HEK293 (cell line): ENCODE measurements around the gene LEMD1.
A peak's percentile ranks its signal among the peaks of the same experiment; 100 is the strongest.

ENCODE experiments used
- HOXD13 ChIP-seq: sonication (generic); formaldehyde crosslinking; IDR thresholded peaks from 2 replicates; pipeline ENCODE4 v1.8.0; 2022; ENCODE audit warnings: missing genetic modification reagents, borderline replicate concordance
- KLF10 ChIP-seq: fragments of 450-650 bp; IDR thresholded peaks from 2 replicates; pipeline ENCODE4 v1.5.1; 2018; ENCODE audit warnings: missing biosample characterization, mild to moderate bottlenecking, missing genetic modification characterization
- MYNN ChIP-seq: fragments of 450-650 bp; formaldehyde crosslinking; IDR thresholded peaks from 2 replicates; pipeline ENCODE4 v1.5.1; 2016; ENCODE audit warnings: missing biosample characterization, missing genetic modification characterization, borderline replicate concordance
- OSR2 ChIP-seq: fragments of 450-650 bp; formaldehyde crosslinking; IDR thresholded peaks from 2 replicates; pipeline ENCODE4 v1.5.1; 2016; ENCODE audit warnings: missing biosample characterization, missing genetic modification characterization
- PRDM1 ChIP-seq: fragments of 450-650 bp; formaldehyde crosslinking; IDR thresholded peaks from 2 replicates; pipeline ENCODE4; 2016; ENCODE audit warnings: missing biosample characterization, missing genetic modification characterization
- PRDM6 ChIP-seq: fragments of 450-650 bp; formaldehyde crosslinking; IDR thresholded peaks from 2 replicates; pipeline ENCODE4 v1.5.1; 2017; ENCODE audit warnings: missing biosample characterization, missing genetic modification characterization
- SETDB1 ChIP-seq: IDR thresholded peaks from one replicate; pipeline ENCODE4 v1.6.1; 2017; ENCODE audit warnings: mild to moderate bottlenecking, low read length, moderate library complexity, mixed read lengths; ENCODE audit not compliant: insufficient read length
- TRIM28 ChIP-seq: IDR thresholded peaks from 2 replicates; pipeline ENCODE4 v1.6.1; 2011; ENCODE audit warnings: low read length, control low read depth, borderline replicate concordance
- ZBTB1 ChIP-seq: fragments of 450-650 bp; formaldehyde crosslinking; IDR thresholded peaks from 2 replicates; pipeline ENCODE4 v1.5.1; 2016; ENCODE audit warnings: missing biosample characterization, missing genetic modification characterization
- ZBTB21 ChIP-seq: fragments of 450-650 bp; formaldehyde crosslinking; IDR thresholded peaks from 2 replicates; pipeline ENCODE4 v1.5.1; 2017; ENCODE audit warnings: missing biosample characterization, missing genetic modification characterization
- ZBTB8A ChIP-seq: fragments of 450-650 bp; formaldehyde crosslinking; IDR thresholded peaks from 2 replicates; pipeline ENCODE4 v1.5.1; 2016; ENCODE audit warnings: missing biosample characterization, missing genetic modification characterization
- ZFP3 ChIP-seq: fragments of 450-650 bp; formaldehyde crosslinking; IDR thresholded peaks from 2 replicates; pipeline ENCODE4 v1.5.1; 2016; ENCODE audit warnings: low read depth, missing biosample characterization, missing genetic modification characterization
- ZNF155 ChIP-seq: fragments of 450-650 bp; formaldehyde crosslinking; IDR thresholded peaks from 2 replicates; pipeline ENCODE4 v1.5.1; 2016; ENCODE audit warnings: missing biosample characterization, missing genetic modification characterization
- ZNF211 ChIP-seq: fragments of 450-650 bp; formaldehyde crosslinking; IDR thresholded peaks from 2 replicates; pipeline ENCODE4 v1.5.1; 2016; ENCODE audit warnings: low read depth, missing biosample characterization, missing genetic modification characterization
- ZNF248 ChIP-seq: fragments of 450-650 bp; formaldehyde crosslinking; IDR thresholded peaks from 2 replicates; pipeline ENCODE4 v1.5.1; 2017; ENCODE audit warnings: missing biosample characterization, missing genetic modification characterization
- ZNF280C ChIP-seq: fragments of 450-650 bp; formaldehyde crosslinking; IDR thresholded peaks from 2 replicates; pipeline ENCODE4 v1.5.1; 2016; ENCODE audit warnings: missing biosample characterization, missing genetic modification characterization
- ZNF416 ChIP-seq: fragments of 450-650 bp; formaldehyde crosslinking; IDR thresholded peaks from 2 replicates; pipeline ENCODE4 v1.5.1; 2016; ENCODE audit warnings: missing biosample characterization, missing genetic modification characterization
- ZNF426 ChIP-seq: fragments of 450-650 bp; formaldehyde crosslinking; IDR thresholded peaks from 2 replicates; pipeline ENCODE4 v1.5.1; 2017; ENCODE audit warnings: missing biosample characterization, missing genetic modification characterization, mild to moderate bottlenecking, inconsistent platforms, moderate library complexity
- ZNF488 ChIP-seq: fragments of 450-650 bp; formaldehyde crosslinking; IDR thresholded peaks from 2 replicates; pipeline ENCODE4 v1.5.1; 2016; ENCODE audit warnings: missing biosample characterization, missing genetic modification characterization
- ZNF514 ChIP-seq: fragments of 450-650 bp; formaldehyde crosslinking; IDR thresholded peaks from 2 replicates; pipeline ENCODE4 v1.5.1; 2016; ENCODE audit warnings: missing biosample characterization, missing genetic modification characterization
- ZNF561 ChIP-seq: fragments of 450-650 bp; IDR thresholded peaks from 2 replicates; pipeline ENCODE4 v1.5.1; 2018; ENCODE audit warnings: missing biosample characterization, missing genetic modification characterization, borderline replicate concordance
- ZNF600 ChIP-seq: fragments of 450-650 bp; formaldehyde crosslinking; IDR thresholded peaks from 2 replicates; pipeline ENCODE4 v1.5.1; 2016; ENCODE audit warnings: missing biosample characterization, missing genetic modification characterization
- ZNF629 ChIP-seq: fragments of 450-650 bp; formaldehyde crosslinking; IDR thresholded peaks from 2 replicates; pipeline ENCODE4 v1.5.1; 2017; ENCODE audit warnings: missing biosample characterization, missing genetic modification characterization
- ZNF677 ChIP-seq: fragments of 450-650 bp; IDR thresholded peaks from 2 replicates; pipeline ENCODE4 v1.5.0; 2018; ENCODE audit warnings: missing biosample characterization, mild to moderate bottlenecking, missing genetic modification characterization, moderate library complexity
- ZNF747 ChIP-seq: fragments of 450-650 bp; formaldehyde crosslinking; IDR thresholded peaks from 2 replicates; pipeline ENCODE4 v1.5.1; 2016; ENCODE audit warnings: missing biosample characterization, missing genetic modification characterization
- ZSCAN4 ChIP-seq: fragments of 450-650 bp; formaldehyde crosslinking; IDR thresholded peaks from 2 replicates; pipeline ENCODE4 v1.5.1; 2017; ENCODE audit warnings: missing biosample characterization, missing genetic modification characterization
- TF ChIP-seq, protein P1 (sequence below): fragments of 450-650 bp; IDR thresholded peaks from 2 replicates; pipeline ENCODE4 v1.5.1; 2018; ENCODE audit warnings: missing biosample characterization, mild to moderate bottlenecking, missing genetic modification characterization
- TF ChIP-seq, protein P2 (sequence below): fragments of 450-650 bp; formaldehyde crosslinking; IDR thresholded peaks from 2 replicates; pipeline ENCODE4 v1.5.1; 2016; ENCODE audit warnings: missing biosample characterization, missing genetic modification characterization
- TF ChIP-seq, protein P3 (sequence below): fragments of 450-650 bp; formaldehyde crosslinking; IDR thresholded peaks from 2 replicates; pipeline ENCODE4 v1.5.1; 2016; ENCODE audit warnings: missing biosample characterization, missing genetic modification characterization

The LEMD1 gene

GRCh38 chr1:205351984-205352713 lies 69.7 kb downstream of the LEMD1 start (continued):
- no peak for TF ChIP-seq KLF10 (tag by site-specific recombination)
- no peak for TF ChIP-seq ZNF426 (tag by site-specific recombination)
- TF ChIP-seq ZNF600 (tag by site-specific recombination) = peak; percentile 79
- TF ChIP-seq OSR2 (tag by site-specific recombination) = no peak
- TF ChIP-seq PRDM1 (tag by site-specific recombination) = 0 out of 2 replicates have a peak, but pooled peaks have one; percentile 21
- TF ChIP-seq ZBTB21 (tag by site-specific recombination) = no peak
- TF ChIP-seq ZNF416 (tag by site-specific recombination) = no peak
- no peak for TF ChIP-seq ZNF488 (tag by site-specific recombination)
- no peak for TF ChIP-seq ZNF677 (tag by site-specific recombination)
- TF ChIP-seq ZFP3 (tag by site-specific recombination) = no peak
- TF ChIP-seq, protein P1, sequence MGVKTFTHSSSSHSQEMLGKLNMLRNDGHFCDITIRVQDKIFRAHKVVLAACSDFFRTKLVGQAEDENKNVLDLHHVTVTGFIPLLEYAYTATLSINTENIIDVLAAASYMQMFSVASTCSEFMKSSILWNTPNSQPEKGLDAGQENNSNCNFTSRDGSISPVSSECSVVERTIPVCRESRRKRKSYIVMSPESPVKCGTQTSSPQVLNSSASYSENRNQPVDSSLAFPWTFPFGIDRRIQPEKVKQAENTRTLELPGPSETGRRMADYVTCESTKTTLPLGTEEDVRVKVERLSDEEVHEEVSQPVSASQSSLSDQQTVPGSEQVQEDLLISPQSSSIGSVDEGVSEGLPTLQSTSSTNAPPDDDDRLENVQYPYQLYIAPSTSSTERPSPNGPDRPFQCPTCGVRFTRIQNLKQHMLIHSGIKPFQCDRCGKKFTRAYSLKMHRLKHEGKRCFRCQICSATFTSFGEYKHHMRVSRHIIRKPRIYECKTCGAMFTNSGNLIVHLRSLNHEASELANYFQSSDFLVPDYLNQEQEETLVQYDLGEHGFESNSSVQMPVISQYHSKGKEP = peak; percentile 95
- no peak for TF ChIP-seq ZNF155 (tag by site-specific recombination)
- no peak for TF ChIP-seq ZBTB8A (tag by site-specific recombination)
- no peak for TF ChIP-seq ZNF514 (tag by site-specific recombination)
- no peak for TF ChIP-seq ZNF747 (tag by site-specific recombination)
- TF ChIP-seq ZNF629 (tag by site-specific recombination) = peak; percentile 34; the same call in 1 of the 2 replicates
- no peak for TF ChIP-seq MYNN
- TF ChIP-seq SETDB1 = no peak
- TF ChIP-seq ZNF248 = no peak
- TF ChIP-seq, protein P2, sequence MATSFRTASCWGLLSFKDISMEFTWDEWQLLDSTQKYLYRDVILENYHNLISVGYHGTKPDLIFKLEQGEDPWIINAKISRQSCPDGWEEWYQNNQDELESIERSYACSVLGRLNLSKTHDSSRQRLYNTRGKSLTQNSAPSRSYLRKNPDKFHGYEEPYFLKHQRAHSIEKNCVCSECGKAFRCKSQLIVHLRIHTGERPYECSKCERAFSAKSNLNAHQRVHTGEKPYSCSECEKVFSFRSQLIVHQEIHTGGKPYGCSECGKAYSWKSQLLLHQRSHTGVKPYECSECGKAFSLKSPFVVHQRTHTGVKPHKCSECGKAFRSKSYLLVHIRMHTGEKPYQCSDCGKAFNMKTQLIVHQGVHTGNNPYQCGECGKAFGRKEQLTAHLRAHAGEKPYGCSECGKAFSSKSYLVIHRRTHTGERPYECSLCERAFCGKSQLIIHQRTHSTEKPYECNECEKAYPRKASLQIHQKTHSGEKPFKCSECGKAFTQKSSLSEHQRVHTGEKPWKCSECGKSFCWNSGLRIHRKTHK = no peak
- no peak for TF ChIP-seq ZNF211 (tag by site-specific recombination)
- TF ChIP-seq ZNF280C = no peak
- TF ChIP-seq PRDM6 (tag by site-specific recombination) = no peak
- TF ChIP-seq ZSCAN4 (tag by site-specific recombination) = peak; percentile 58
- no peak for TF ChIP-seq ZBTB1
- TF ChIP-seq ZNF561 (tag by site-specific recombination) = no peak
- TF ChIP-seq, protein P3, sequence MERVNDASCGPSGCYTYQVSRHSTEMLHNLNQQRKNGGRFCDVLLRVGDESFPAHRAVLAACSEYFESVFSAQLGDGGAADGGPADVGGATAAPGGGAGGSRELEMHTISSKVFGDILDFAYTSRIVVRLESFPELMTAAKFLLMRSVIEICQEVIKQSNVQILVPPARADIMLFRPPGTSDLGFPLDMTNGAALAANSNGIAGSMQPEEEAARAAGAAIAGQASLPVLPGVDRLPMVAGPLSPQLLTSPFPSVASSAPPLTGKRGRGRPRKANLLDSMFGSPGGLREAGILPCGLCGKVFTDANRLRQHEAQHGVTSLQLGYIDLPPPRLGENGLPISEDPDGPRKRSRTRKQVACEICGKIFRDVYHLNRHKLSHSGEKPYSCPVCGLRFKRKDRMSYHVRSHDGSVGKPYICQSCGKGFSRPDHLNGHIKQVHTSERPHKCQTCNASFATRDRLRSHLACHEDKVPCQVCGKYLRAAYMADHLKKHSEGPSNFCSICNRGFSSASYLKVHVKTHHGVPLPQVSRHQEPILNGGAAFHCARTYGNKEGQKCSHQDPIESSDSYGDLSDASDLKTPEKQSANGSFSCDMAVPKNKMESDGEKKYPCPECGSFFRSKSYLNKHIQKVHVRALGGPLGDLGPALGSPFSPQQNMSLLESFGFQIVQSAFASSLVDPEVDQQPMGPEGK (tag by site-specific recombination) = peak; percentile 81
- peak; percentile 38; the same call in 1 of the 2 replicates for TF ChIP-seq TRIM28
- no peak for TF ChIP-seq HOXD13 (CRISPR knock-in tag)
